HTR-8/SVneo (cell line): ENCODE results near the gene OTOF.
"Not testable (repeated sequence)": the region's sequence is repeated elsewhere in the genome, so short reads cannot be mapped to it uniquely, and the experiment has no call there.

ENCODE experiments used
- DNase-seq: peaks from one replicate; pipeline ENCODE4 v3.0.0; 2011; ENCODE audit warnings: low spot score, mixed read lengths; ENCODE audit not compliant: insufficient read length
- FAIRE-seq: peaks from 2 replicates; lab custom pipeline; 2011; peaks lifted over from hg19 to GRCh38; lab: Jason Lieb, UNC

Gene OTOF

GRCh38 chr2:26469092-26469710 is 8.7 kb downstream of the OTOF start:
- FAIRE-seq, result peak; percentile 80
- peak; percentile 58 for DNase-seq

- DNase-seq, FAIRE-seq: not testable (repeated sequence)
These were observed 9.4 kb downstream of the OTOF start for GRCh38 chr2:26468544-26468943.

DNA sequence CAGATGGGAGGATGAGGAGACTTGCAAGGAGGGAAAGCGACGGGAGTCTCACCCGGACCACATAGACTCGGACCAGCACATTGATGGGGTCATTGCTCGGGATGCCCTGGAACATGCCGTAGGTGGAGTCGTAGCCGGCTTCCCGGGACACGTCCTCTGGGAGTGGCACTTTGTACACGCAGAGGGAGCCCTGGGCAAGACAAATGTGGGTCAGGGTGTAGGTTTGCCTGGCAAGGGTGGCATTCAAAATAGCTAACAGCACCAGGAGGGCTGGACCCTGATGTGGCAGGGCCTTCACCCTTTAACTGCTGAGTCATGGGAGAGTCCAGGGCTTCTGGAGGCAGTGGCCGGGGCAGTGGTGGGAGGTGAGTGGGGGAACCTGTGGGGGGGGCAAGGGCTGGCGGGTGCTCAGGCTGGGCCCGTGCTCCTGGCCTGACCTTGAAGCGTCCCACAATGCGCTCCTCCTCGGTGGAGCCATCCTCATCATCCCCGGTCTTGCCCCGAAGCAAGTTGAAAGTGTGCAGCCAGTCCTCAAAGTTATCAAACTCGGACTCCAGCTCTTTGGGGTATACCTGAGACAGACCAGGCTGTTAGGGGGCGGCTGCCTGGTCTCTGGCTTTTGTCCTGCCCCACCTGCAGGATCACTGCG is 11.1 kb downstream of the OTOF start:
- FAIRE-seq (no peak), DNase-seq (no peak)

DNA sequence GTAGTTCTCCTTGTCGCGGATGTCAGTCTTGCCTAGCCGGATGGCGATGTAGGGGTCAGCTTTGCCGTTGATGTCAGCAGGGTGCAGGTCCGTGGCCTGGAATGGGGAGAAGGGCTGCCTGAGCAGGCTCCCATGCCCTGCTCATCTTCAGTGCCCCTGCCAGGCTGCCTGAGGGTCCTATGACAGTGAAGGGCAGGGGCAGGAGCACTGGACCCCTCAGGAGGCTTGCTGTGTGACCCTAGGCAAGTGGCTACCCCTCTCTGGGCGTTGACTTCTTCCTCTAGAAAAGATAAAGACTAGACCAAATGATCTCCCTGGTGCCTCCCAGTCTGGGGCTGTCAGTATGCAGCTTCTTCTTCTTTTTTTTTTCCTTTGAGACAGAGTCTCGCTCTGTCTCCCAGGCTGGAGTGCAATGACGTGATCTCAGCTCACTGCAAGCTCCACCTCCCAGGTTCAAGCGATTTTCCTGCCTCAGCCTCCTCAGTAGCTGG is 11.9 kb downstream of the OTOF start:
- FAIRE-seq (no peak), DNase-seq (no peak)

DNA sequence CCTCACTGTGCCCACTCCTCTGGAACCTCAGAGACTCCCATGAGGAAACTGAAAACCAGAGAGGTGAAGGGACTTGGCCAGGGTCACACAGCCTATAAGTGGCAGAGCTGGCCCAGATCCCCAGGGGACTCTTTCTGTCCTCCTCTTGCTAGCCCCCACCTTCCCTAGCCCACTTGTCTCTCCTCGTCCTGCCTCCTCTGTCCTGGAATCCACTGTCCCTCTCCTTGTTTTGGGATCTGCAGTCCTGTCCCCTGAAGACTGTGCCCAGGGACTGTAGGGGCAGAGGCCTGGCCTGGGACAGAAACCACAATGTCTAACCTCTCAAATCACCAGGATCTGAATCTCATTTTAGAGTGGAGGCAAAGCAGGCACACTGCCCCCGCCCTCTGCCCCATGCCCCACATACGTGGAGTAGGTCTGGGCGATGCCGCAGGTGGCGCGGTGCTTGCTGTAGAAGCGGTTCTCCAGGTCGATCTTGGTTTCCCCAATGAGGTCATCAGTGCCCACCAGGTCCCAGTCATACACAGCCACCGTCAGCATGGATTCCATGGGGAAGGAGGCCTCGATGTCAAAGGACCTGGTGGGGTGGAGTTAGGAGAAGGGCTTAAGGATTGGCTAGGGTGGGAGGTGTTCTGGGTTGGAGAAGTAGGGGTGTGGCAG is 12.5 kb downstream of the OTOF start:
- DNase-seq (no peak), FAIRE-seq (no peak)

- FAIRE-seq, result no peak
- DNase-seq, result no peak
These were observed 13.3 kb downstream of the OTOF start for GRCh38 chr2:26464390-26465265.

GRCh38 chr2:26463244-26464192 is 14.4 kb downstream of the OTOF start:
- FAIRE-seq (no peak), DNase-seq (peak; percentile 43)

DNA sequence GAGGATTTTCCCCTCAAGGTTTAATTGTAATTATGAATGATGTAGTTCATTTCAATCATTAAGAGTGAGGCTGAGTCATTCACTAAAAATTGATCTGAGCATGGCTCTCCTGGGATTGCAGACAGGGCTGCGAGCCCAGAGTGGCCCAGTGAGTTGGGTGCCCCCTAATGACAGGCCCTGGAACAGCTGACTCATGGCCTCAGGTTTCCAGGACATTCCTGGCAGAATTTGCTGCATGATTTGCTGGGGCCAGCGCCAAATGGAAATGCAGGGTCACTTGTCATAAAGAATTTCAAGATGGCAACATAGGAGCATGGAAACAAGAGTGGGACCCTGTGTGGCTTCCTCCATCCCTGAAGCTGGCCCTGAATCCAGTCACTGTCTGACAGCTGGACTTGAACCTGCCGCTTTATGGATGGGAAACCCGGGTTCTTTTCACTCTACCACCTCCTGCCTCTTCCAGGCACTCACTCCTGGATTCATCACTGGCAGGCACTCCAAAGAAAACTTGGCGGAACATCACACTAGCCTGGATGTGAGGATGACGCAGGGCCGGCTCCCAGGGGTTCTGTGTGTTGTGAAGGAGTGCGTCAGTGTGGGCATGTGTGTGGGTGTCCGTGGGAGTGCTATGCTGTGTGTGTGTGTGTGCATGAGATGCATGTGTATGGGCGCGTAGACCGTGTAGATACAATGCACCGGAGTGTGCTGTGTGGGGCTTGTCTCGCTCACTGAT is 15.2 kb downstream of the OTOF start:
- DNase-seq (peak; percentile 71), FAIRE-seq (peak; percentile 89)

DNA sequence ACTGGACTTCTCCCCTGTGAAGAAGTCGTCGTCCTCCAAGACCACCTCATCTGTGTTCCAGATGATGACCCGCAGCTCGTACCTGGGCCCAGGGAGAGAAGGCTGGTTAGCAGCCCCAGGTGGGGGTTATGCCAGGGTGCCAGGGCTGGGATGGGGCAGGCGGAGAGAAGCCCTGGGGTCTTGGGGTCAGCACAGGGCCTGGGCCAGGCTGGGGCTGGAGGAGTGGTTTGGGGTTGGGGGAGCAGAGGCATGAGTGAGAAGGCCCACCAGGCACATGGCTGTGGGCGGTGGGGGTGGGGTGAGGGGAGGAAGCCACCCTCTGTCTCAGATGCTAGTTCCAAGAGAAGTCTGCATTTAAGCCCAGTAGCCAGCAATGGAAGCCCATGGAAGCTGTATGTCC is 15.8 kb downstream of the OTOF start:
- FAIRE-seq (no peak), DNase-seq (no peak)

DNA sequence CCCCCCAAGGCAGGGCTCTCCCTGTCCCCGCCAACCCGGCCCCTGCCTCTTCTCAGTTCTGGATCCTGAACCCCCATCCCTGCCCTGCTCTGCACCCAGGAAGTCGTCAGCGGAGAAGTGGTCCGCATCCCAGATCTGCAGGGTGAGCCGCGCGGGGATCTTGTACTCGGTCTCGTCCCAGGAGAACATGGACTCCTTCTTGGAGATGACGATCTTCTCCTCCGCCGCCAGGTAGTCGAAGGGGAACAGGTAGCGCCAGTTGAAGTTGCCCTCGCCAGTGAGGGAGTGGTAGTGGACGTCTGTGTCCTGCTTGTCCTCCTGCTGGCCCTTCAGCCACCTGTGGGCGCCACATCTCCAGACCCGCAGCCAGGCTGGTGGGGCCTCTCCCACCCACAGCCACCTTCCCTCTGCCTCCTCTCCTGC is 16.3 kb downstream of the OTOF start:
- FAIRE-seq, result peak; percentile 28
- DNase-seq, result no peak

DNA sequence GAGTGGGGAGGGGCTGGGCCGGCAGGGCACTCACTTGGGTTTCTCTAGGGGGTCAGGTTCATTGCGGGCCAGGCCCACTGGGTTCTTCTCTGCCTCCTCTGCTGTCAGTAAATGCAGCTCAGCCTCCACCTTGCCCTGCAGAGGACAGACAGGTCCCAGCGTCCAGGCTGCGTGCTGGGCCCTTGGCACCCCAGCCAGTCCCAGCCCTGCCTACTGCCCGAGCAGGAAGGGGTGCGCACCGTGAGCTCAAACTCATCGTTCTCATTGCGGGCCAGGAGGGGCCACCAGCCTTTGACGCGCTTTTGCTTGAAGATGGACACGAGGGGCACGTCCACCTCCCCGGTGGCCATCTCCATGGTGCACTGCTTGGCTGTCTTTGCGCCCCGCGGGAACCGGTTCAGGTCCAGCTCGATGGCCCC is 17.3 kb downstream of the OTOF start:
- no peak for DNase-seq
- no peak for FAIRE-seq

DNA sequence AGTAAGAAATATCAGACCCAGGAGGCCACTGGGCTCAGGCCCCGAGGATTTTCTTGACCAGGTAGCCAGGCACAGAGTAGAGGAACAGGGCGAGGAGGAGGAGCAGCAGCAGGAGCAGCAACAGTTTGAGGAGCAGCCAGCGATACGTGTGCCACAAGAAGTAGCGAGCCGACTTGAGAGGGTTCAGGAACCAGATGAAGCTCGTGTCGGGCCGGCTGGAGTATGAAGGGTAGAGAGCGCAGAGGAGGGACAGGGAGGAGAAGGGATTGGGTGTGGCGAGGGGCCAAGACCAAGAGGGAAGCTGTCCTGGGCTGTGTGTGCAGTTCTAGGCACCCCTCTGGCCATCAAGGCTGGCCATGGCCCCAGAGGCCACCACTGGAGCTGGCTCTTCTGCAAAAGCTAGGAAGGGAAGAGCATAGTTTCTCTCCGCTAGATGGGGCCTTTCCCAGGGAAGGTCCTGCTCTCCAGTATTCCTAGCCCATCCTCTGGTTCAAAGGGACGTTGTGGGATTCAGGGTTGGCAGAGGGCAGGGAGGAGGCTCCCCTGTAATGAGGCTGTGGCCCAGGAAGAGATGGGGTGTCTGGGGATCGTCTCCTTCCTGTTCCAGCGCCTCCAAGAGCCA is 17.8 kb downstream of the OTOF start:
- DNase-seq, result no peak
- no peak for FAIRE-seq

DNA sequence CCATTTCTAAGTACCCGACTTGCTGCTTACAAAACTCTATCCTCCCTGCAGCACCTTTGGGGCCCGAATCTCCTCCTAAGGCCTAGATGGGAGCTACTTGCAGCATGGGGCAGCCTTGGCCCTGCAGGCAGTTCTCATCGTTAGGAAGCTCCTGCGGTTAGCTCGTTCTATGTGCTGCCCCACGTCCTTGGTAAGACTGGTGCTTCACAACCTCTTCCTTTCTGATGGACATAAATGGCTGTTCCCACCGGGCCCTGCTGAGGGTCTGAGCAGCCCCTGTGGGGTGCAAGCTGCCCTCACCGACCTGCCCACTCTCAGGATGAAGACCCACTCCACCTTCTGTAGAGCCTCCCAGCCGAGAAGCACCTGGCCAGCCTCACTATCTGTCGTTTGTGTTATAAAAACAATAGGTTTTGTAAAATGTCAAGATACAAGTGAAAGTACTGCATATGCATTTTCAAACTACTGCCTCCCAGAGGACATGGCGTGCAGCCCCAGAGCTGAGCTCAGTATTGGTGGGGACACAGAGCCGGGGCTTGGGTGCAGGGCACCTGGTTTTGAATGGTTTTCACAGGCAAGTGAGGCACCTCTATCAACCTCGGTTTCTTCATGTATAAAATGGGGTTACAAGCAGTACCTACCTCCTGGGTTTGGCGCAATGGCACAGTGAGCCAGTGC is 19.4 kb downstream of the OTOF start:
- no peak for FAIRE-seq
- DNase-seq, result no peak

- FAIRE-seq (no peak), DNase-seq (no peak)
These were observed 20.1 kb downstream of the OTOF start for GRCh38 chr2:26457695-26458364.

DNA sequence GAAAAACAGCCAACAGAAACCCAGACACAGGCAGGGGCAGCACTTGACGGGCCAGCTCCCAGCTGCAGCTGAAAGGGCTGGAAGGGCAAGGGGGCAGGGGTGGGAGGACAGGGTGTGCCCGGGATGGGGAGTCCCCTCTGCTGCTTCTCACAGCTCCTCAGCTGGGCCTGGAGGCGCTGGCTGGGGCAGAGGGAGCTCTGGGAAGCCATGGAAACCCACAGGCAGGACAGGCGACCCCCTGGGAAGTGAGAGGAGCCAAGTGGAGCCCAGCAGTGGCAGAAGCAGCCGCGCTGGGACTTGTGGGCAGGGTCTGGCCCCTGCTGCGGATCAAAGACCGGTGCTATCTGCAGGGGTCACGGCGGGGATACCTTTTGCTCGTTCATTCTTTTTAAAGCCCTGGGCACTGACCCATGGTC is 20.7 kb downstream of the OTOF start:
- FAIRE-seq (no peak), DNase-seq (no peak)

- FAIRE-seq (no peak), DNase-seq (no peak)
These were observed 21.3 kb downstream of the OTOF start for GRCh38 chr2:26456440-26457250.
